Measurements from ENCODE around the gene HIF1AN.
A peak's percentile ranks its signal among the peaks of the same experiment; 100 is the strongest.

HIF1AN gene

DNA sequence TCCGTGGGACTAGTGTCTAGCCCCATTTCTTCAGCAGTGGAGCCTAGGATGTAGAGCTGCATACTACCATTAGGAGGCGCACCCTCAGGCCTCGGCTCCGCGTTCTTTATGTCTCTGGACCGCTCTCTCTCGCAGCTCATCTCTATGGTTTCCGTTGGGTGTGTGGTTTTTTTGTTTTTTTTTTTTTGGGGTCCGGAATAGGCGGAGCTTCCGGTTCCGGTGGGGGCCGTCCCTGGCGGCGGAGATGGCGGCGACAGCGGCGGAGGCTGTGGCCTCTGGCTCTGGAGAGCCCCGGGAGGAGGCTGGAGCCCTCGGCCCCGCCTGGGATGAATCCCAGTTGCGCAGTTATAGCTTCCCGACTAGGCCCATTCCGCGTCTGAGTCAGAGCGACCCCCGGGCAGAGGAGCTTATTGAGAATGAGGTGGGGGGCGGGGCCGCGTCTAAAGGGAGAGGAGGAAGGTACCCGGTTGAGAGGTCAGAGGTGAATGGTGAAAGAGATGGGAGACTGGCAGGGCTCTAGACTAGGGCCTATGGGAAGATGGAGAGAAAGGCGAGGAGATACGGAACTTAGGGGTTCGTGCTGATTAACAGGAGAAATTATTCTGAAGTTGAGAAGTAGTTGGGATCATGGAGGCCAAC lies at the start of gene HIF1AN:
TSS of gene HIF1AN (plus strand) at position 229 of the 639 bp plus-strand sequence. CDS start at position 245, 16 bp downstream.
- TF ChIP-seq, protein P1, sequence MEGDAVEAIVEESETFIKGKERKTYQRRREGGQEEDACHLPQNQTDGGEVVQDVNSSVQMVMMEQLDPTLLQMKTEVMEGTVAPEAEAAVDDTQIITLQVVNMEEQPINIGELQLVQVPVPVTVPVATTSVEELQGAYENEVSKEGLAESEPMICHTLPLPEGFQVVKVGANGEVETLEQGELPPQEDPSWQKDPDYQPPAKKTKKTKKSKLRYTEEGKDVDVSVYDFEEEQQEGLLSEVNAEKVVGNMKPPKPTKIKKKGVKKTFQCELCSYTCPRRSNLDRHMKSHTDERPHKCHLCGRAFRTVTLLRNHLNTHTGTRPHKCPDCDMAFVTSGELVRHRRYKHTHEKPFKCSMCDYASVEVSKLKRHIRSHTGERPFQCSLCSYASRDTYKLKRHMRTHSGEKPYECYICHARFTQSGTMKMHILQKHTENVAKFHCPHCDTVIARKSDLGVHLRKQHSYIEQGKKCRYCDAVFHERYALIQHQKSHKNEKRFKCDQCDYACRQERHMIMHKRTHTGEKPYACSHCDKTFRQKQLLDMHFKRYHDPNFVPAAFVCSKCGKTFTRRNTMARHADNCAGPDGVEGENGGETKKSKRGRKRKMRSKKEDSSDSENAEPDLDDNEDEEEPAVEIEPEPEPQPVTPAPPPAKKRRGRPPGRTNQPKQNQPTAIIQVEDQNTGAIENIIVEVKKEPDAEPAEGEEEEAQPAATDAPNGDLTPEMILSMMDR (IDR thresholded peaks at IDR 0.05; ENCODE audit: insufficient read depth, low read length, poor library complexity, severe bottlenecking): peak; percentile 97
- H3K27me3 ChIP-seq (replicated peaks; ENCODE audit: control insufficient read depth, insufficient read depth, low read length): no peaks in the 10 kb centered on the region
- peak; percentile 86 for DNase-seq (ENCODE audit: extremely low read depth, insufficient read length)
- H3K36me3 ChIP-seq (ENCODE audit: control insufficient read depth, insufficient read depth, low read length): peaks cover 5% of the 10 kb centered on the region
- H3K4me3 ChIP-seq (replicated peaks; ENCODE audit: low read depth, low read length): peak within 1 kb of the TSS; percentile 89

DNA sequence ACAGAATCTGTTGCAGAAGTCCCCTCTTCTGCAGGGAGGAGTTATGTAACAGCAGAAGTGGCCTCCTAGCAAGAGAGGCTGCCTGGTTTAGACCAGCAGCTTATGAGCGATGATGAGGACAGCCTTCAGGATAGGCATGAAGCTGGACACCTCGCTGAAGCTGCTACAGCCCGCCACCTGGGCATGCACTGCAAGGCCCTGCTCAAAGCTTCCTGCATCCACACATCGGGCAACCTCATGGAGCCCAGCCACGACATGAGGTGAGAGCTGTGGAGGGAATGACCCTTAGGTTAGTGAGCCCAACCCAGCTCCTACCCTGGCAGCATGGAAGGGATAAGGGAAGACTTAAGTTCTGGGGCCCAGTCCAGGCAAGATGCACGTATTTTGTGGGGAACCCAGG lies 48.2 kb upstream of the HIF1AN start:
- Histone ChIP-seq H3K27me3 (replicated peaks; ENCODE audit: control insufficient read depth, insufficient read depth, low read length) (no peaks in the 10 kb centered on the region), H3K4me3 (replicated peaks; ENCODE audit: low read depth, low read length) (no peak overlapping the region), H3K36me3 (ENCODE audit: control insufficient read depth, insufficient read depth, low read length) (peaks cover 13% of the 10 kb centered on the region)
- TF ChIP-seq, protein P1 (IDR thresholded peaks at IDR 0.05; ENCODE audit: insufficient read depth, low read length, poor library complexity, severe bottlenecking): no peak
- no peak for DNase-seq (ENCODE audit: extremely low read depth, insufficient read length)

DNA sequence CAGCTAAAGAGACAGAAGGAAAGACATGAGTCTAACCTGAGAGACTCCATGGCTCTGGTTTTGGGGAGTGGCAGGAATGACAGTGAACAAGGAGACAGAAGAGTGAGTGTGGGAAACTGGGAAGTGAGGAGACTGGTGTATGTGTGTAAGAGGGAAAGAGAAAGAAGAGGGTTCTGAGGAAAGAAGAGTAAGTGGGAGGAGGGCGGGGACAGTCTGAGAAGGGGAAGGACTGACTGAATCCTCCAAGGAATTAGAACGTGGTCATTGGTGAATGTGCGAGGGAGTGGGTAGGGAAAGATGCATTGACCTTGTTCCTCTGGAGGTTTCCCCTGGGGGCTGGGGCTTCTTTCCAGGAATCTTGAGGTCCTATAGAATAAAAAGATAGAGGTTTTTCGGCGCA lies 46.3 kb upstream of the HIF1AN start:
- H3K4me3 ChIP-seq (replicated peaks; ENCODE audit: low read depth, low read length): no peak overlapping the region
- H3K27me3 ChIP-seq (replicated peaks; ENCODE audit: control insufficient read depth, insufficient read depth, low read length): no peaks in the 10 kb centered on the region
- no peak for DNase-seq (ENCODE audit: extremely low read depth, insufficient read length)
- H3K36me3 ChIP-seq (ENCODE audit: control insufficient read depth, insufficient read depth, low read length): peaks cover 16% of the 10 kb centered on the region
- TF ChIP-seq, protein P1 (IDR thresholded peaks at IDR 0.05; ENCODE audit: insufficient read depth, low read length, poor library complexity, severe bottlenecking): no peak

DNA sequence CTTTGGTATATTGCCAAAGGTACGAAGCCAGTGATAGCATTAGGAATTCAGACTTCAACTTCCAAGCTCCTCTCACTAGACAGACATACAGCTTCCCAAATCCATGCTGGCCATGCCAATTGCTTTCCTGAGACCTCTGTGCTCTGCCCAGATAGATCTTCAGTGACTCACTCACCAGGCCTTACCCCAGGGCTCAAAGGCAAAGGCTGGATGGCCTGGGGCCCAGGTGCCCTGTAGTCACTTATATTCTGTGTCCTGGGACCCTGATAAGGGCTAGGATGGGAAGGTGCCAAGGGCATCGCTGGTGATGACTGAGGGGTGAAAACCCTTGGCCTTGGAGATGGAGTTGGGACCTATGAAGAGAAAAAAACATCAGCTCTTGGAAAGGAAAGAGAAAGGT lies 45.2 kb upstream of the HIF1AN start:
- H3K36me3 ChIP-seq (ENCODE audit: control insufficient read depth, insufficient read depth, low read length): peaks cover 18% of the 10 kb centered on the region
- DNase-seq (ENCODE audit: extremely low read depth, insufficient read length): no peak
- TF ChIP-seq, protein P1 (IDR thresholded peaks at IDR 0.05; ENCODE audit: insufficient read depth, low read length, poor library complexity, severe bottlenecking): no peak

DNA sequence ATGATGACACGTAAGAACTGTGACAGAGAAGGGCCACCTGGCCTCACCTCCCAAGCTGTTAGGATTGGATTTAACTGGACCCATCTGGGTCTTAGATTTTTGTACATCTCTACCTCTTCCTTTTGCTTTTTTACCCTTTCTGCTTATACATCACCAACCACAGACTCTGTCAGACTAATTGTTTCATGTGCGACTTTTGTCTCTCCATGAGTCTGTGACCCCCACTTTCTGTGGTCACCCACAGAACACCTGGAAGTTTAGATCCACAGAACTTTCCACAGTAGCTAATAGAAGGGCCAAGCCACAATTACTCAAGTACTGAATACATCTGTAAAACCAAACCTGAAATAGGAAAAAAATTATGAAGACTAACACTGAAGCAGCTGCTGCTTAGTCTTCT lies 39.2 kb upstream of the HIF1AN start:
- TF ChIP-seq, protein P1 (IDR thresholded peaks at IDR 0.05; ENCODE audit: insufficient read depth, low read length, poor library complexity, severe bottlenecking): no peak
- no peak overlapping the region for H3K4me3 ChIP-seq (replicated peaks; ENCODE audit: low read depth, low read length)
- no peak for DNase-seq (ENCODE audit: extremely low read depth, insufficient read length)
- no peaks in the 10 kb centered on the region for H3K27me3 ChIP-seq (replicated peaks; ENCODE audit: control insufficient read depth, insufficient read depth, low read length)
- peaks cover 17% of the 10 kb centered on the region for H3K36me3 ChIP-seq (ENCODE audit: control insufficient read depth, insufficient read depth, low read length)

More for the DNA sequence above, 45.2 kb upstream of the HIF1AN start:
- no peaks in the 10 kb centered on the region for H3K27me3 ChIP-seq (replicated peaks; ENCODE audit: control insufficient read depth, insufficient read depth, low read length)
- no peak overlapping the region for H3K4me3 ChIP-seq (replicated peaks; ENCODE audit: low read depth, low read length)

DNA sequence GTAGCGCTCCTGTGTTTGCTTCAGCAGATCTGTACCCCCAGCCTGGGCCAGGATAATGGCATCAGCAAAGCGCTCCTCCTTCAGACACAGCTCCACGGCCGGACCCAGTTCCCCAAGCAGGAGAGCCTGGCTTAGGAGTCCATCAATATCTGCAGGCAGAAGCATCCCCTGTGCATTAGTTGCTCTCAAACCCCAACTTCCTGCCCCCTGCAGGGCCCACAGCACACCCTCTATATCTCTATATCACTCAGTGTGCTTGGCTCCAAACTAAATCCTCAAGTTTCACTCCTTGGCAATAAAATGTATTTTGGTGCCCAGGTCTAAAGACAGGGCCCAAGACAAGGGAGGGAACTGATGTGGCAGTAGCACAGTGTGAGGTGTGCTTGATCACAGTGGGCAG lies 37.7 kb upstream of the HIF1AN start:
- no peak overlapping the region for H3K4me3 ChIP-seq (replicated peaks; ENCODE audit: low read depth, low read length)
- DNase-seq (ENCODE audit: extremely low read depth, insufficient read length): no peak
- TF ChIP-seq, protein P1 (IDR thresholded peaks at IDR 0.05; ENCODE audit: insufficient read depth, low read length, poor library complexity, severe bottlenecking): no peak
- peaks cover 23% of the 10 kb centered on the region for H3K36me3 ChIP-seq (ENCODE audit: control insufficient read depth, insufficient read depth, low read length)
- H3K27me3 ChIP-seq (replicated peaks; ENCODE audit: control insufficient read depth, insufficient read depth, low read length): no peaks in the 10 kb centered on the region
